Embryonic facial prominence (tissue), 1 donor: ENCODE results near the gene PLEK2.
"Not testable (repeated sequence)": the region's sequence is repeated elsewhere in the genome, so short reads cannot be mapped to it uniquely, and the experiment has no call there.

Experiments used
- DNase-seq: peaks from one replicate; pipeline ENCODE4 v3.0.0-alpha.2; 2016; ENCODE audit errors: extremely low spot score

Gene PLEK2

GRCh38 chr14:67358924-67359774, 52.8 kb downstream of the PLEK2 start:
- no peak for DNase-seq

DNA sequence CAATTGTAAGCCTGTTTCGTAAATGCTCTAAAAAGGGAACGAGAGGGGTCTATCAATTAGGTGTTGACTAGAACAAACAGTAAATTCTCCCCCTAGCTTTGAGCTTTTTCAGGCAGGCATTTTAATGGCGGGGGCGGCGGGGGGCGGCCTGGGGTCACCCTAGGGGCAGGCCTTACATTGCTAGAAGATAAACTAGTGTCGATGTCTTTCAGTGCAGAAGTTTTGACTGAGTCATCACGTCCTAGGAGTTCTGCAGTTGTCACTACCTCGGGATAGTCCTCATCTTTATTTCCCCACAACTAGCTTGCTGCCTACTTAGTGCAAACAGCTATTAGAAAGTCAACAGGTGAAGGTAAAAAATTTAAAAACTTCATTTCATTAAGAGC, 54.0 kb downstream of the PLEK2 start:
- DNase-seq, result no peak

DNA sequence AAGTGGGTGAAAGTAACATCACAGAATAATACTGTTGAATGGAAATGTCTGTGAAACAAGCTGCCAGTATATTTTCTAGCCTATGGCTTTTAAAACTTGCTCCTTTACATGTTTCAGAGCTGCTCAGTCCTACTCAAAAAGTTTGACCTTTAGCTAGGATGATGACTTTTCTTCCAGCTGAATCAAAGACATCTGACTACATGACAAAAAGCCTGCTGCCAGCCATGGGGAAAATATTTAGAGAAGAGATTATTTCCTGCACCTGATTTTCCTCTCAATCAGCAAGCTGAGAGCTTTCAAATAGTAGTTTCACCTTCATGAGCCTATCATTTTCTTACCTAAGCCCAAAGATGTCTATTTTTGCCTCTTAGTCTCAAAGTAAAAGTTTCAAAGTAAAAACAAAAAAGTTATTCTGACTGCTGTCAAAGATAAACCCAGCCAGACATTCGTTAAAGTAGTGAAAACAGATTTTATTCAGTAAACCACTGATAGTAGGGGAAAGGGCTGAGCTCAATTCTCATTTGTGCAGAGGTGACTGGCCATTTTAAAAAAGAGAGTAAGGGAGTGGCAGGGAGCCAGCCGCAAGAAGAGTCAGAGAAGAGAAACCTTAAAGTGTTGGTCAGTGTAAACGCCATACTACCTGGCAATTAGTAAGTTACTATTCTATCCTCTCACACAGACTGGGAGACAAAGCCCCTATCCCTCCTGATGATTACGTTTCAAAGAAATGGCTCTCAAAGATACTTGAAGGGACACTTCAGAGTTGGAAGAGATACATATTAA, 54.6 kb downstream of the PLEK2 start:
- DNase-seq, result no peak

- no peak for DNase-seq
Measured at GRCh38 chr14:67352055-67352454, 59.9 kb downstream of the PLEK2 start.

DNA sequence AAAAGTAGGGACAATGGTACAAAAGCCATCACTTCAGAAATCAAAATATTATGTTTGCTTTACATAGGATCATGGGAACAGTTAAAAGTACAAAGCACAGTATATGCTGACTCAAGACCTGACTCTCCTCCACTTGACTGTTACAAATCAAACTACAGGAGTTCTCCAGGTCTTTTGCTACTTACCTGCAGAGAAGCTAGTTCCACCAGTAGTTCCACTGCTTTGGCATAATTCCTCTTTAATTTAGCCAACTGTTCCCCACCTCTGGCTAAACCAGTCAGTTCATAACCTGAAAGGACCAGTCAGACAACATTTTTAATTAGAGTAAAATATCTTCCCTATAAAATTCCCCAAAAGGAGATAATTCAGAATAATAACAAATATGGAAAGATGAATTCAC, 66.4 kb downstream of the PLEK2 start:
- DNase-seq, result no peak

DNA sequence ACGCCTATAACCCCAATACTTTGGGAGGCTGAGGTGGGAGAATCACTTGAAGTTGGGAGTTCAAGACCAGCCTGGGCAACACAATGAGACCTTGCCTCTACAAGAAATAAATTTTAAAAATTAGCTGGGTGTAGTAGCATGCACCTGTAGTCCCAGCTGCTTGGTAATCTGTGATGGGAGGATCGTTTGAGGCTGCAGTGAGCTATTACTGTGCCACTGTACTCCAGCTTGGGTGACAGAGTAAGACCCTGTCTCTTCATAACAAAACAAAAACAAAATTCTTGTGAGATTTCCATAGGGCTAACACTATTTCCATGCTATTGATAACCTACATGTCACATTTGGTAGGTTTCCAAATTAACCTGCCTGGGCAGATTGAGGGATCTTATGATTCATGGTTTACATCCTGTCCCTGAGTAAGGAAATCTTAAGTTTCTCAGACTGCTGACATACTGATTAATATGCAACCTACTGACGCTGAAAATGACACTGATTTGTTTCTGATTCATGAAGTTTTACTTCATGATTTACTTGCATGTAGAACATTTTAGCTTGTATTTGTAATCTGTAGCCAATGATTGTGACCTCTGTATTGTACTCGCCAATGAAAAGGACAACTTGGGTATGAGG, 68.2 kb downstream of the PLEK2 start:
- no peak for DNase-seq

- DNase-seq, result not testable (repeated sequence)
Measured at GRCh38 chr14:67341231-67341630, 70.7 kb downstream of the PLEK2 start.
